ENCODE measurements around the gene MBOAT2.

- TF ChIP-seq, protein P1, sequence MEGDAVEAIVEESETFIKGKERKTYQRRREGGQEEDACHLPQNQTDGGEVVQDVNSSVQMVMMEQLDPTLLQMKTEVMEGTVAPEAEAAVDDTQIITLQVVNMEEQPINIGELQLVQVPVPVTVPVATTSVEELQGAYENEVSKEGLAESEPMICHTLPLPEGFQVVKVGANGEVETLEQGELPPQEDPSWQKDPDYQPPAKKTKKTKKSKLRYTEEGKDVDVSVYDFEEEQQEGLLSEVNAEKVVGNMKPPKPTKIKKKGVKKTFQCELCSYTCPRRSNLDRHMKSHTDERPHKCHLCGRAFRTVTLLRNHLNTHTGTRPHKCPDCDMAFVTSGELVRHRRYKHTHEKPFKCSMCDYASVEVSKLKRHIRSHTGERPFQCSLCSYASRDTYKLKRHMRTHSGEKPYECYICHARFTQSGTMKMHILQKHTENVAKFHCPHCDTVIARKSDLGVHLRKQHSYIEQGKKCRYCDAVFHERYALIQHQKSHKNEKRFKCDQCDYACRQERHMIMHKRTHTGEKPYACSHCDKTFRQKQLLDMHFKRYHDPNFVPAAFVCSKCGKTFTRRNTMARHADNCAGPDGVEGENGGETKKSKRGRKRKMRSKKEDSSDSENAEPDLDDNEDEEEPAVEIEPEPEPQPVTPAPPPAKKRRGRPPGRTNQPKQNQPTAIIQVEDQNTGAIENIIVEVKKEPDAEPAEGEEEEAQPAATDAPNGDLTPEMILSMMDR (IDR thresholded peaks at IDR 0.05), result no peak
- TF ChIP-seq POLR2A (IDR thresholded peaks at IDR 0.05), result no peak
- no peak for TF ChIP-seq POLR2AphosphoS5 (IDR thresholded peaks at IDR 0.05)
These were observed 169.6 kb downstream of the MBOAT2 start for GRCh38 chr2:8833853-8834252.
